K562 (cell line): ENCODE results near the gene ARSK. TPM values are rescaled to one million over a fixed set of nuclear protein-coding genes. Genes with fewer than 3 reads are reported as not detected.

Experiments used
- ARNT ChIP-seq, 2 experiments: fragments of 450-650 bp; IDR thresholded peaks; 2 replicates each; pipeline ENCODE4 v1.6.1; 2016; ENCODE audit warnings: mild to moderate bottlenecking in 1 of 2
- BRD4 ChIP-seq: fragments of 200-600 bp; sonication (generic); IDR thresholded peaks from 2 replicates; pipeline ENCODE4 v1.6.1; 2017; ENCODE audit warnings: inconsistent platforms
- CAMTA2 ChIP-seq: fragments of 250-450 bp; sonication (Bioruptor Pico); conservative IDR thresholded peaks from 2 replicates; pipeline ENCODE4 v1.5.1; 2022
- CBFA2T3 ChIP-seq: fragments of 450-650 bp; IDR thresholded peaks from 2 replicates; pipeline ENCODE4 v1.6.1; 2017
- CBX2 ChIP-seq: fragments of 200-600 bp; sonication (generic); IDR thresholded peaks from one replicate; pipeline ENCODE4 v1.6.1; 2012; ENCODE audit warnings: mild to moderate bottlenecking, low read length, inconsistent platforms; ENCODE audit not compliant: insufficient read depth, poor library complexity, severe bottlenecking
- CREB1 ChIP-seq, 2 experiments: sonication (generic) in 1 of 2; formaldehyde crosslinking in 1 of 2; IDR thresholded peaks; 2 replicates each; pipeline versions ENCODE4 v1.6.1 to v1.8.0; 2012 to 2022; ENCODE audit warnings: inconsistent platforms in 1 of 2, mild to moderate bottlenecking in 1 of 2, missing genetic modification reagents in 1 of 2, moderate library complexity in 1 of 2
- CXXC5 ChIP-seq: fragments of 250-450 bp; sonication (Bioruptor Pico); IDR thresholded peaks from 2 replicates; pipeline ENCODE4 v1.8.0; 2022; ENCODE audit warnings: inconsistent platforms, mild to moderate bottlenecking, moderate library complexity
- ETV1 ChIP-seq: fragments of 450-650 bp; conservative IDR thresholded peaks from 2 replicates; pipeline ENCODE4 v1.6.1; 2016; ENCODE audit warnings: missing genetic modification characterization, control low read depth, low read depth, missing compliant biosample characterization
- FOXK1 ChIP-seq: sonication (generic); formaldehyde crosslinking; IDR thresholded peaks from 2 replicates; pipeline ENCODE4 v1.8.0; 2022; ENCODE audit warnings: missing genetic modification reagents, mild to moderate bottlenecking, borderline replicate concordance
- GTF2A2 ChIP-seq: IDR thresholded peaks from 2 replicates; pipeline ENCODE4 v1.6.1; 2016; ENCODE audit warnings: mild to moderate bottlenecking, missing genetic modification characterization, missing compliant biosample characterization
- HDGF ChIP-seq: fragments of 450-650 bp; IDR thresholded peaks from 2 replicates; pipeline ENCODE4 v1.6.1; 2016
- HSF4 ChIP-seq: fragments of 250-450 bp; sonication (Bioruptor Pico); IDR thresholded peaks from 2 replicates; pipeline ENCODE4 v2.1.2; 2022; ENCODE audit warnings: mild to moderate bottlenecking, moderate library complexity, borderline replicate concordance
- KHSRP ChIP-seq: fragments of 450-650 bp; IDR thresholded peaks from 2 replicates; pipeline ENCODE4 v1.6.1; 2017
- LEF1 ChIP-seq: fragments of 450-650 bp; IDR thresholded peaks from 2 replicates; pipeline ENCODE4 v1.6.1; 2016; ENCODE audit warnings: mild to moderate bottlenecking
- MED1 ChIP-seq: sonication (generic); formaldehyde crosslinking; IDR thresholded peaks from 2 replicates; pipeline ENCODE4 v1.8.1; 2023; ENCODE audit warnings: missing genetic modification reagents, borderline replicate concordance
- NCOA1 ChIP-seq: fragments of 450-650 bp; IDR thresholded peaks from 2 replicates; pipeline ENCODE4 v1.6.1; 2016; ENCODE audit warnings: low read depth
- NCOA4 ChIP-seq: fragments of 450-650 bp; IDR thresholded peaks from 2 replicates; pipeline ENCODE4 v1.6.1; 2018; ENCODE audit warnings: mild to moderate bottlenecking; ENCODE audit not compliant: partially characterized antibody
- PTTG1 ChIP-seq: fragments of 450-650 bp; IDR thresholded peaks from 2 replicates; pipeline ENCODE4 v1.6.1; 2016; ENCODE audit warnings: low read depth, mild to moderate bottlenecking, missing genetic modification characterization, missing compliant biosample characterization
- SIRT6 ChIP-seq: IDR thresholded peaks from one replicate; pipeline ENCODE4 v1.6.1; 2012; ENCODE audit warnings: low read depth, mild to moderate bottlenecking, control low read depth, inconsistent platforms, low read length, moderate library complexity
- SLC30A9 ChIP-seq: fragments of 250-450 bp; sonication (Bioruptor Pico); IDR thresholded peaks from 2 replicates; pipeline ENCODE4 v1.8.0; 2022; ENCODE audit warnings: mild to moderate bottlenecking, moderate library complexity
- XRCC4 ChIP-seq: IDR thresholded peaks from one replicate; pipeline ENCODE4 v1.6.1; 2011; ENCODE audit not compliant: insufficient read depth, insufficient read length; ENCODE audit errors: extremely low read depth
- ZBTB17 ChIP-seq: fragments of 450-650 bp; formaldehyde crosslinking; IDR thresholded peaks from 2 replicates; pipeline ENCODE4 v1.4.0; 2020; ENCODE audit warnings: mild to moderate bottlenecking
- ZNF121 ChIP-seq: sonication (generic); formaldehyde crosslinking; conservative IDR thresholded peaks from 2 replicates; pipeline ENCODE4 v1.8.0; 2022; ENCODE audit warnings: missing genetic modification reagents
- ZNF695 ChIP-seq: fragments of 450-650 bp; formaldehyde crosslinking; IDR thresholded peaks from 2 replicates; pipeline ENCODE4 v1.4.0; 2020; ENCODE audit warnings: mild to moderate bottlenecking, moderate library complexity
- ZNF717 ChIP-seq: fragments of 250-450 bp; sonication (Bioruptor Pico); IDR thresholded peaks from 2 replicates; pipeline ENCODE4 v1.5.0; 2021
- ZNF766 ChIP-seq: fragments of 200-800 bp; sonication (Bioruptor generic); conservative IDR thresholded peaks from 2 replicates; pipeline ENCODE4 v1.6.1; 2016; ENCODE audit warnings: missing genetic modification characterization, missing compliant biosample characterization
- polyA plus RNA-seq, 8 experiments: library from polyadenylated mRNA; depleted of rRNA in 4 of 8; stranded (reverse) in 5 of 8; unstranded in 3 of 8; fragments of >200 nt; fragmentation: Nextera tagmentation in 2 of 8; fragmentation: Illumina TruSeq in 1 of 8; extraction: Ambion mirVana in 2 of 8; extraction: Trizol in 1 of 8; gene quantifications; 2 replicates each; pipeline versions ENCODE4 v1.2.1 to v1.2.3, GENCODE V29; 2011 to 2014; ENCODE audit warnings: inconsistent platforms in 1 of 8, missing spikeins in 1 of 8
- total RNA-seq, 7 experiments: library from RNA; depleted of rRNA in 6 of 7; stranded (reverse); fragments of >200 nt in 6 of 7; fragmentation: Illumina TruSeq in 2 of 7; extraction: Trizol in 2 of 7; gene quantifications; 2 replicates each; pipeline versions ENCODE4 v1.2.1 to v1.2.3, GENCODE V29; 2011 to 2021; ENCODE audit warnings: low replicate concordance in 1 of 7
- TF ChIP-seq, protein P1 (sequence below): fragments of 450-650 bp; formaldehyde crosslinking; IDR thresholded peaks from 2 replicates; pipeline ENCODE4 v1.4.0; 2022; ENCODE audit warnings: missing genetic modification characterization

ARSK gene
- total and polyA plus RNA-seq, 9 of the 15 experiments (the other 6 are each of a cell fraction or from before 2014, with no cell fraction given): 2.7 to 9.4 (median 7.1) TPM

GRCh38 chr5:95647886-95648860, 93.3 kb downstream of the ARSK start (continued):
- TF ChIP-seq ZNF766 (CRISPR knock-in tag): peak; percentile 74; the same call in 1 of the 2 replicates
- TF ChIP-seq FOXK1 (CRISPR knock-in tag): no peak
- TF ChIP-seq MED1 (CRISPR knock-in tag): no peak
- no peak for TF ChIP-seq ZNF121 (CRISPR knock-in tag)
- TF ChIP-seq CREB1 (IDR thresholded peaks at IDR 0.05): no peak; the same call in 1 of the 2 replicates
- TF ChIP-seq CREB1 (CRISPR knock-in tag; IDR thresholded peaks at IDR 0.05): 0 out of 2 replicates have a peak, but pooled peaks have one; percentile 17
- TF ChIP-seq SLC30A9 (CRISPR knock-in tag): no peak
- no peak for TF ChIP-seq ZNF717 (CRISPR knock-in tag)
- TF ChIP-seq NCOA1: no peak
- no peak; the same call in 1 of the 2 replicates for TF ChIP-seq CXXC5 (CRISPR knock-in tag)
- no peak for TF ChIP-seq ZNF695 (CRISPR knock-in tag)
- TF ChIP-seq CAMTA2 (CRISPR knock-in tag): no peak
- TF ChIP-seq GTF2A2 (tag): no peak
- TF ChIP-seq HSF4: no peak
- TF ChIP-seq ETV1 (tag): no peak
- peak; percentile 70 for TF ChIP-seq CBFA2T3
- TF ChIP-seq XRCC4: no peak
- no peak for TF ChIP-seq SIRT6
- no peak; the same call in 1 of the 2 replicates for TF ChIP-seq BRD4
- no peak for TF ChIP-seq ZBTB17 (CRISPR knock-in tag)
- no peak for TF ChIP-seq HDGF
- TF ChIP-seq PTTG1 (tag): no peak
- no peak for TF ChIP-seq CBX2
- TF ChIP-seq, protein P1, sequence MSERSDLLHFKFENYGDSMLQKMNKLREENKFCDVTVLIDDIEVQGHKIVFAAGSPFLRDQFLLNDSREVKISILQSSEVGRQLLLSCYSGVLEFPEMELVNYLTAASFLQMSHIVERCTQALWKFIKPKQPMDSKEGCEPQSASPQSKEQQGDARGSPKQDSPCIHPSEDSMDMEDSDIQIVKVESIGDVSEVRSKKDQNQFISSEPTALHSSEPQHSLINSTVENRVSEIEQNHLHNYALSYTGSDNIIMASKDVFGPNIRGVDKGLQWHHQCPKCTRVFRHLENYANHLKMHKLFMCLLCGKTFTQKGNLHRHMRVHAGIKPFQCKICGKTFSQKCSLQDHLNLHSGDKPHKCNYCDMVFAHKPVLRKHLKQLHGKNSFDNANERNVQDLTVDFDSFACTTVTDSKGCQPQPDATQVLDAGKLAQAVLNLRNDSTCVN (CRISPR knock-in tag): no peak
- TF ChIP-seq NCOA4: no peak
- no peak for TF ChIP-seq KHSRP
- peak; percentile 71; the same call in 1 of the 2 replicates for TF ChIP-seq LEF1
- peak in 1 of 2 experiments; percentile 61; a peak in 1 of 4 replicates for TF ChIP-seq ARNT (IDR thresholded peaks at IDR 0.05)
